Panc1 (cell line): ENCODE measurements around the gene PACRGL. TPM values are rescaled to one million over a fixed set of nuclear protein-coding genes. Genes with fewer than 3 reads are reported as not detected.

ENCODE experiments used
- ATAC-seq: fragments of 200-7000 bp; cut with Tn5 transposase; 2 replicates; pipeline ENCODE4 v1.9.1; 2020; ENCODE audit warnings: mild to moderate bottlenecking, moderate library complexity
- BruUV-seq: library from RNA; stranded (reverse); fragments of 400-500 nt; replicated peaks from 2 replicates; lab custom pipeline; 2021; lab: Mats Ljungman, UMichigan
- CTCF ChIA-PET: fragments of 300-600 bp; sonication (Branson Sonifier 250); formaldehyde crosslinking; loops from one replicate; lab custom pipeline; 2022; ENCODE audit warnings: antibody characterized with exemption; lab: Charles Lee
- POLR2A ChIA-PET: fragments of 300-600 bp; sonication (Branson Sonifier 250); formaldehyde crosslinking; loops from one replicate; lab custom pipeline; 2022; ENCODE audit warnings: antibody characterized with exemption; lab: Charles Lee
- DNase-seq: peaks from one replicate; pipeline ENCODE4 v3.0.0-alpha.2; 2010; ENCODE audit warnings: low read depth, low spot score
- H3K27ac ChIP-seq: 2 replicates; pipeline ENCODE4 v1.5.1; 2011; ENCODE audit warnings: mild to moderate bottlenecking, low read length, inconsistent platforms
- H3K27me3 ChIP-seq: fragments of 200-500 bp; sonication (Bioruptor generic); 2 replicates; pipeline ENCODE4 v1.6.0; 2014; ENCODE audit warnings: low read length, inconsistent platforms; ENCODE audit not compliant: control insufficient read depth, insufficient read depth
- H3K36me3 ChIP-seq: fragments of 200-500 bp; sonication (Bioruptor generic); 2 replicates; pipeline ENCODE4 v1.5.1; 2014; ENCODE audit warnings: inconsistent platforms, mild to moderate bottlenecking, low read length, moderate library complexity; ENCODE audit not compliant: control insufficient read depth, insufficient read depth
- H3K4me1 ChIP-seq: 2 replicates; pipeline ENCODE4 v1.5.1; 2011; ENCODE audit warnings: inconsistent platforms, mild to moderate bottlenecking, low read length, moderate library complexity; ENCODE audit not compliant: control insufficient read depth, insufficient read depth
- H3K4me3 ChIP-seq, 2 experiments: 2 replicates each; pipeline ENCODE4 v1.5.1; 2011 to 2012; ENCODE audit warnings: low read depth in 2 of 2, low read length in 2 of 2, mild to moderate bottlenecking in 2 of 2, inconsistent platforms in 1 of 2, moderate library complexity in 1 of 2
- H3K9me3 ChIP-seq: fragments of 200-500 bp; sonication (Bioruptor generic); 2 replicates; pipeline ENCODE4 v1.5.1; 2014; ENCODE audit warnings: low read depth, mild to moderate bottlenecking, inconsistent platforms, low read length, moderate library complexity; ENCODE audit not compliant: control insufficient read depth, insufficient read depth
- POLR2AphosphoS5 ChIP-seq: IDR thresholded peaks from 2 replicates; pipeline ENCODE4 v1.6.1; 2012; ENCODE audit warnings: mild to moderate bottlenecking, low read depth, low read length, moderate library complexity
- SIN3A ChIP-seq: IDR thresholded peaks from 2 replicates; pipeline ENCODE4 v1.6.1; 2012; ENCODE audit warnings: low read depth, mild to moderate bottlenecking, low read length, moderate library complexity, borderline replicate concordance; ENCODE audit not compliant: insufficient read depth
- TCF7L2 ChIP-seq: IDR thresholded peaks from 2 replicates; pipeline ENCODE4 v1.6.1; 2011; ENCODE audit warnings: mild to moderate bottlenecking, low read depth, low read length, inconsistent platforms
- in situ Hi-C: cut with HindIII; loops from 2 replicates; pipeline ENCODE4 v1.10.0; 2016; ENCODE audit warnings: low sequenced_read_pairs, low pct_unique_long_range_greater_than_20kb
- intact Hi-C: fragments of 100-400 bp; cut with micrococcal nuclease; formaldehyde crosslinking; loops from one replicate; pipeline ENCODE4 v1.10.0; 2022; ENCODE audit not compliant: unreplicated experiment
- total RNA-seq: library from RNA; stranded (reverse); gene quantifications from one replicate; pipeline ENCODE4 v1.2.1, GENCODE V29; 2021; ENCODE audit not compliant: unreplicated experiment
- TF ChIP-seq, protein P1 (sequence below), 2 experiments: IDR thresholded peaks; 2 replicates each; pipeline ENCODE4 v1.6.1; 2011 to 2012; ENCODE audit warnings: low read depth in 2 of 2, control low read depth in 1 of 2, low read length in 1 of 2, mild to moderate bottlenecking in 1 of 2, moderate library complexity in 1 of 2; ENCODE audit not compliant: insufficient read depth in 1 of 2
- TF ChIP-seq, protein P2 (sequence below): fragments of 450-650 bp; IDR thresholded peaks from 2 replicates; pipeline ENCODE4 v1.5.1; 2017; ENCODE audit warnings: mild to moderate bottlenecking

Gene PACRGL
- total RNA-seq, 1 experiment from 2014 or later, result 10.4 TPM

DNA sequence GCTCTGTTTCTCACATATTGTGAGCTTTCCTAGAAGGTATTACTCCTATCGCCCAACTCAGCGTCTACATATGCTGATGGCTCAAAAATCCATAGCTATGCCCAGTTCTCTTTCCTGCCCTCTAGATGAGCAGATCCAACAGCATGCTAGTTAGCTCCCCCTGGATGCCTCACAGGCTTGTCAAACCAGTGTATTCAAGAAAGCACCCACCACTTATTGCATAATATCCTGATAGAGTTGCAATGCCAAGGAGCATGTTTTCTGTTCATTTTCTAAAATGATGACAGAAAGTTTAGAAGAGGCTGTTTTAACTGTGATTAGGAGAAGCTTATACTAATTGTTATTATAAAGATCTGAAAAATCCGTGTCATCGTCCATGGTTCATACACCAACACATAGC is 1.9 kb upstream of the PACRGL start:
- ATAC-seq, result no peak
- intact Hi-C loops, result no loop called here
- Histone ChIP-seq H3K4me3 (no peak overlapping the region), H3K27ac (no peak overlapping the region), H3K27me3 (no peaks in the 10 kb centered on the region), H3K4me1 (peaks cover 6% of the 10 kb centered on the region; the same call in 1 of the 2 replicates), H3K9me3 (no peaks in the 10 kb centered on the region), H3K36me3 (peaks cover 6% of the 10 kb centered on the region; the same call in 1 of the 2 replicates)
- ChIA-PET POLR2A (no interaction called here), CTCF (no interaction called here)
- TF ChIP-seq, protein P1, sequence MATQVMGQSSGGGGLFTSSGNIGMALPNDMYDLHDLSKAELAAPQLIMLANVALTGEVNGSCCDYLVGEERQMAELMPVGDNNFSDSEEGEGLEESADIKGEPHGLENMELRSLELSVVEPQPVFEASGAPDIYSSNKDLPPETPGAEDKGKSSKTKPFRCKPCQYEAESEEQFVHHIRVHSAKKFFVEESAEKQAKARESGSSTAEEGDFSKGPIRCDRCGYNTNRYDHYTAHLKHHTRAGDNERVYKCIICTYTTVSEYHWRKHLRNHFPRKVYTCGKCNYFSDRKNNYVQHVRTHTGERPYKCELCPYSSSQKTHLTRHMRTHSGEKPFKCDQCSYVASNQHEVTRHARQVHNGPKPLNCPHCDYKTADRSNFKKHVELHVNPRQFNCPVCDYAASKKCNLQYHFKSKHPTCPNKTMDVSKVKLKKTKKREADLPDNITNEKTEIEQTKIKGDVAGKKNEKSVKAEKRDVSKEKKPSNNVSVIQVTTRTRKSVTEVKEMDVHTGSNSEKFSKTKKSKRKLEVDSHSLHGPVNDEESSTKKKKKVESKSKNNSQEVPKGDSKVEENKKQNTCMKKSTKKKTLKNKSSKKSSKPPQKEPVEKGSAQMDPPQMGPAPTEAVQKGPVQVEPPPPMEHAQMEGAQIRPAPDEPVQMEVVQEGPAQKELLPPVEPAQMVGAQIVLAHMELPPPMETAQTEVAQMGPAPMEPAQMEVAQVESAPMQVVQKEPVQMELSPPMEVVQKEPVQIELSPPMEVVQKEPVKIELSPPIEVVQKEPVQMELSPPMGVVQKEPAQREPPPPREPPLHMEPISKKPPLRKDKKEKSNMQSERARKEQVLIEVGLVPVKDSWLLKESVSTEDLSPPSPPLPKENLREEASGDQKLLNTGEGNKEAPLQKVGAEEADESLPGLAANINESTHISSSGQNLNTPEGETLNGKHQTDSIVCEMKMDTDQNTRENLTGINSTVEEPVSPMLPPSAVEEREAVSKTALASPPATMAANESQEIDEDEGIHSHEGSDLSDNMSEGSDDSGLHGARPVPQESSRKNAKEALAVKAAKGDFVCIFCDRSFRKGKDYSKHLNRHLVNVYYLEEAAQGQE (IDR thresholded peaks at IDR 0.05; ENCODE audit: insufficient read depth in 1 of 2, low read depth in 2 of 2, low read length in 1 of 2), result no peak
- no peak for TF ChIP-seq SIN3A
- TF ChIP-seq TCF7L2, result no peak
- TF ChIP-seq, protein P2, sequence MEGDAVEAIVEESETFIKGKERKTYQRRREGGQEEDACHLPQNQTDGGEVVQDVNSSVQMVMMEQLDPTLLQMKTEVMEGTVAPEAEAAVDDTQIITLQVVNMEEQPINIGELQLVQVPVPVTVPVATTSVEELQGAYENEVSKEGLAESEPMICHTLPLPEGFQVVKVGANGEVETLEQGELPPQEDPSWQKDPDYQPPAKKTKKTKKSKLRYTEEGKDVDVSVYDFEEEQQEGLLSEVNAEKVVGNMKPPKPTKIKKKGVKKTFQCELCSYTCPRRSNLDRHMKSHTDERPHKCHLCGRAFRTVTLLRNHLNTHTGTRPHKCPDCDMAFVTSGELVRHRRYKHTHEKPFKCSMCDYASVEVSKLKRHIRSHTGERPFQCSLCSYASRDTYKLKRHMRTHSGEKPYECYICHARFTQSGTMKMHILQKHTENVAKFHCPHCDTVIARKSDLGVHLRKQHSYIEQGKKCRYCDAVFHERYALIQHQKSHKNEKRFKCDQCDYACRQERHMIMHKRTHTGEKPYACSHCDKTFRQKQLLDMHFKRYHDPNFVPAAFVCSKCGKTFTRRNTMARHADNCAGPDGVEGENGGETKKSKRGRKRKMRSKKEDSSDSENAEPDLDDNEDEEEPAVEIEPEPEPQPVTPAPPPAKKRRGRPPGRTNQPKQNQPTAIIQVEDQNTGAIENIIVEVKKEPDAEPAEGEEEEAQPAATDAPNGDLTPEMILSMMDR, result no peak
- no peak for TF ChIP-seq POLR2AphosphoS5
- BruUV-seq, result no TSS peak
- no peak for DNase-seq
- in situ Hi-C loops, result no loop called here

- Histone ChIP-seq H3K4me3 (no peak overlapping the region), H3K27me3 (no peaks in the 10 kb centered on the region), H3K4me1 (peaks cover 6% of the 10 kb centered on the region; the same call in 1 of the 2 replicates), H3K27ac (no peak overlapping the region), H3K9me3 (no peaks in the 10 kb centered on the region), H3K36me3 (peaks cover 6% of the 10 kb centered on the region; the same call in 1 of the 2 replicates)
- TF ChIP-seq POLR2AphosphoS5 (no peak), SIN3A (no peak), TCF7L2 (no peak)
- TF ChIP-seq, protein P1 (IDR thresholded peaks at IDR 0.05; ENCODE audit: insufficient read depth in 1 of 2, low read depth in 2 of 2, low read length in 1 of 2), result no peak
- TF ChIP-seq, protein P2, result no peak
- no peak for DNase-seq
- POLR2A ChIA-PET, result no interaction called here
- CTCF ChIA-PET, result no interaction called here
- intact Hi-C loops (no loop called here), in situ Hi-C loops (no loop called here)
- no TSS peak for BruUV-seq
- ATAC-seq, result no peak
These were observed 1.4 kb upstream of the PACRGL start for GRCh38 chr4:20698820-20699219.
